Aorta (tissue), 5 donors: ENCODE data around the gene LENG1. TPM values are rescaled to one million over a fixed set of nuclear protein-coding genes. Genes with fewer than 3 reads are reported as not detected.
"Not testable (repeated sequence)": the region's sequence is repeated elsewhere in the genome, so short reads cannot be mapped to it uniquely, and the experiment has no call there.

ENCODE experiments used
- ATAC-seq: fragments of 200-7000 bp; cut with Tn5 transposase; one replicate; pipeline ENCODE4 v1.9.1; 2022; ENCODE audit warnings: moderate library complexity; ENCODE audit not compliant: low FRiP score
- DNase-seq, 2 donors: peaks; one replicate each; pipeline ENCODE4 v3.0.0-alpha.2; 2020
- H3K27ac ChIP-seq, 2 donors: one replicate each; pipeline ENCODE4 v1.5.1; 2013; ENCODE audit warnings: low read length in 2 of 2, mild to moderate bottlenecking in 2 of 2, moderate library complexity in 2 of 2, control low read depth in 1 of 2, inconsistent platforms in 1 of 2, low read depth in 1 of 2
- H3K27me3 ChIP-seq, 2 donors: one replicate each; pipeline ENCODE4 v1.6.1; 2013; ENCODE audit warnings: control low read depth in 1 of 2, low read length in 1 of 2, mild to moderate bottlenecking in 1 of 2, moderate library complexity in 1 of 2; ENCODE audit not compliant: insufficient read depth in 2 of 2, control insufficient read depth in 1 of 2
- H3K36me3 ChIP-seq, 2 donors: one replicate each; pipeline ENCODE4 v1.6.1; 2013; ENCODE audit warnings: control low read depth in 1 of 2, low read length in 1 of 2, mild to moderate bottlenecking in 1 of 2; ENCODE audit not compliant: insufficient read depth in 2 of 2, control insufficient read depth in 1 of 2
- H3K4me1 ChIP-seq, 2 donors: one replicate each; pipeline ENCODE4 v1.6.1; 2013; ENCODE audit warnings: low read length in 2 of 2, control low read depth in 1 of 2, mild to moderate bottlenecking in 1 of 2, moderate library complexity in 1 of 2; ENCODE audit not compliant: insufficient read depth in 2 of 2, control insufficient read depth in 1 of 2
- H3K4me3 ChIP-seq, 2 donors: one replicate each; pipeline ENCODE4 v1.5.1; 2013; ENCODE audit warnings: low read length in 2 of 2, control low read depth in 1 of 2, mild to moderate bottlenecking in 1 of 2
- H3K9me3 ChIP-seq: one replicate; pipeline ENCODE4 v1.6.1; 2013; ENCODE audit warnings: mild to moderate bottlenecking, low read length; ENCODE audit not compliant: control insufficient read depth
- WGBS, 2 donors: extraction: QIAGEN DNeasy Blood & Tissue Kit; methylation state at CpG; one replicate each; pipeline ENCODE4 v1.1.7; 2013; 5-methylcytosine and 5-hydroxymethylcytosine counted together
- intact Hi-C, 2 donors: fragments of 100-400 bp; cut with DNase I; formaldehyde crosslinking; loops; one replicate each; pipeline versions ENCODE4 v1.14.2 to v1.15.0; 2022
- polyA plus RNA-seq, 2 donors: library from polyadenylated mRNA; stranded (reverse); fragments of 200-250 nt; gene quantifications; one replicate each; pipeline ENCODE4 v1.2.3, GENCODE V29; 2013
- total RNA-seq, 2 donors: library from RNA; stranded (reverse); fragmentation: NEBNext Ultra II Directional; extraction: Animal tissue kit (Norgen Biotek cat#: 25700); gene quantifications; one replicate each; pipeline ENCODE4 v1.2.1, GENCODE V29; 2021
- donor health status: healthy with polysubstance abuse.
- donor health status: Bipolar disorder and iron deficiency.
- donor health status: DM: no; HTN: no; CAD: no.
- donor health status: DM: no; HTN: no; CAD: no.
- donor health status: DM: yes; HTN: yes; CAD: no.

LENG1 gene
- total and polyA plus RNA-seq, 4 donors, result 5.7 to 10.1 (median 6.8) TPM

GRCh38 chr19:54186351-54186750 is 26.8 kb upstream of the LENG1 start:
- no peak for ATAC-seq
- H3K4me3 ChIP-seq, result no peak overlapping the region
- peaks cover 0 to 2% of the 10 kb centered on the region in 2 donors for H3K36me3 ChIP-seq
- peak in 1 of 2 donors; percentile 35 for DNase-seq
- no peaks in the 10 kb centered on the region for H3K4me1 ChIP-seq
- H3K27ac ChIP-seq, result no peak overlapping the region
- no peaks in the 10 kb centered on the region for H3K27me3 ChIP-seq
- H3K9me3 ChIP-seq, result no peaks in the 10 kb centered on the region
- WGBS, 2 donors, result 77 to 80% methylated on average over 8 of the region's 8 CpGs
- intact Hi-C loops, result no loop called here

GRCh38 chr19:54183431-54183830 is 23.9 kb upstream of the LENG1 start:
- no peak for DNase-seq
- H3K36me3 ChIP-seq, result peaks cover 0 to 2% of the 10 kb centered on the region in 2 donors
- H3K4me1 ChIP-seq, result no peaks in the 10 kb centered on the region
- H3K27me3 ChIP-seq, result no peaks in the 10 kb centered on the region
- intact Hi-C loops, result no loop called here
- no peak for ATAC-seq
- no peak overlapping the region for H3K27ac ChIP-seq
- WGBS, 2 donors, result 89 to 94% methylated on average over 11 of the region's 11 CpGs
- no peak overlapping the region for H3K4me3 ChIP-seq
- no peaks in the 10 kb centered on the region for H3K9me3 ChIP-seq

- intact Hi-C loops, ATAC-seq, H3K9me3 ChIP-seq, H3K36me3 ChIP-seq, DNase-seq, H3K4me1 ChIP-seq, H3K27ac ChIP-seq, H3K27me3 ChIP-seq, H3K4me3 ChIP-seq: not testable (repeated sequence)
- WGBS, 2 donors, result 87 to 90% methylated on average over 3 of the region's 3 CpGs
Observed at GRCh38 chr19:54181894-54182293, 22.4 kb upstream of the LENG1 start.

- no peaks in the 10 kb centered on the region for H3K27me3 ChIP-seq
- H3K4me3 ChIP-seq, result no peak overlapping the region
- intact Hi-C loops, result no loop called here
- H3K36me3 ChIP-seq, result peaks cover 0 to 2% of the 10 kb centered on the region in 2 donors
- no peak for DNase-seq
- 93 to 94% methylated on average over 36 to 37 of the region's 37 CpGs for WGBS, 2 donors
- no peaks in the 10 kb centered on the region for H3K9me3 ChIP-seq
- no peak for ATAC-seq
- no peaks in the 10 kb centered on the region for H3K4me1 ChIP-seq
- H3K27ac ChIP-seq, result no peak overlapping the region
Observed at GRCh38 chr19:54180691-54181091, 21.2 kb upstream of the LENG1 start.

GRCh38 chr19:54179921-54180461 is 20.5 kb upstream of the LENG1 start:
- ATAC-seq, result no peak

GRCh38 chr19:54179262-54179852 is 19.8 kb upstream of the LENG1 start:
- Histone ChIP-seq H3K27ac (no peak overlapping the region), H3K9me3 (no peaks in the 10 kb centered on the region), H3K36me3 (peaks cover 0 to 2% of the 10 kb centered on the region in 2 donors), H3K4me1 (no peaks in the 10 kb centered on the region), H3K27me3 (no peaks in the 10 kb centered on the region), H3K4me3 (no peak overlapping the region)
- WGBS, 2 donors, result 83 to 84% methylated on average over 10 of the region's 10 CpGs
- intact Hi-C loops, result no loop called here
- no peak for DNase-seq
- no peak for ATAC-seq

More at GRCh38 chr19:54179921-54180461, 20.5 kb upstream of the LENG1 start:
- H3K9me3 ChIP-seq, result no peaks in the 10 kb centered on the region
- WGBS, 2 donors, result 54 to 55% methylated on average over 10 of the region's 10 CpGs
- peak in 1 of 2 donors; percentile 35 for DNase-seq
- intact Hi-C loops, result no loop called here
- peaks cover 0 to 2% of the 10 kb centered on the region in 2 donors for H3K36me3 ChIP-seq
- no peaks in the 10 kb centered on the region for H3K27me3 ChIP-seq
- no peak overlapping the region for H3K27ac ChIP-seq
- no peak overlapping the region for H3K4me3 ChIP-seq
- no peaks in the 10 kb centered on the region for H3K4me1 ChIP-seq

- no peaks in the 10 kb centered on the region for H3K27me3 ChIP-seq
- intact Hi-C loops, result no loop called here
- no peak overlapping the region for H3K27ac ChIP-seq
- WGBS, 2 donors, result 65 to 67% methylated on average over 23 of the region's 23 CpGs
- H3K4me1 ChIP-seq, result no peaks in the 10 kb centered on the region
- no peaks in the 10 kb centered on the region for H3K9me3 ChIP-seq
- peak in 1 of 2 donors; percentile 47 for DNase-seq
- ATAC-seq, result peak; percentile 61
- H3K4me3 ChIP-seq, result no peak overlapping the region
- peaks cover 0 to 2% of the 10 kb centered on the region in 2 donors for H3K36me3 ChIP-seq
Observed at GRCh38 chr19:54178581-54179261, 19.2 kb upstream of the LENG1 start.

- 74 to 79% methylated on average over 25 of the region's 25 CpGs for WGBS, 2 donors
- no peak for ATAC-seq
Observed at GRCh38 chr19:54173951-54174834, 14.7 kb upstream of the LENG1 start.

More at GRCh38 chr19:54173951-54174834, 14.7 kb upstream of the LENG1 start:
- H3K4me3 ChIP-seq, result no peak overlapping the region
- DNase-seq, result no peak
- H3K36me3 ChIP-seq, result no peaks in the 10 kb centered on the region
- H3K27me3 ChIP-seq, result no peaks in the 10 kb centered on the region
- no peaks in the 10 kb centered on the region for H3K4me1 ChIP-seq
- no peak overlapping the region for H3K27ac ChIP-seq
- intact Hi-C loops, result no loop called here
- no peaks in the 10 kb centered on the region for H3K9me3 ChIP-seq
